Stimulated activated CD4-positive, alpha-beta T cell treated with anti-CD3 and anti-CD28 coated beads, Interleukin-12 subunit alpha, Interleukin-12 subunit beta, amount 100 ng/mL, for 48 hours (primary cell): ENCODE data around the gene ETFRF1.

ENCODE experiments used
- DNase-seq, 3 donors: peaks; one replicate each; pipeline ENCODE4 v3.0.0-alpha.2; 2020; ENCODE audit warnings: low read depth in 2 of 3, low spot score in 1 of 3

ETFRF1 gene

DNA sequence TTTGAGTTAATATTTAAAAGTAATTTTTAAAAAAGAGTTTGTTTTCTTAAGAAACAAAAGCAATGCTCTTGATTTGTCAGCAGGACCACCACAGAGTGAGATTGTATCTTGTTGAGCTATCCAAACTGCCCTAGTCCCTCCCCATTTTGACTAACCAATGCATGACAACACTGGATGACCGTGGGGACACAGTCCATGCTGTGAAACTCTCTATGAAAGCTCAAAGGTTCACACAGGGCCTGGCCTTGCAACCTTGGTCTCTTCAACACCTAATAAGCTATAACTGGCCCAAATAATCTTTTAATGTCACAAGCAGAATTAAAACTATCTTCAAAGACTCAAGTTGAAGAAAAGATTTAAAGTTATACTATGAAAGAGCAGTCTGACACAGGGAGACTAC is 13.5 kb downstream of the ETFRF1 start:
- no peak for DNase-seq

GRCh38 chr12:25213338-25213737 is 18.3 kb downstream of the ETFRF1 start:
- no peak for DNase-seq

GRCh38 chr12:25236190-25236589 is 41.2 kb downstream of the ETFRF1 start:
- DNase-seq: no peak

DNA sequence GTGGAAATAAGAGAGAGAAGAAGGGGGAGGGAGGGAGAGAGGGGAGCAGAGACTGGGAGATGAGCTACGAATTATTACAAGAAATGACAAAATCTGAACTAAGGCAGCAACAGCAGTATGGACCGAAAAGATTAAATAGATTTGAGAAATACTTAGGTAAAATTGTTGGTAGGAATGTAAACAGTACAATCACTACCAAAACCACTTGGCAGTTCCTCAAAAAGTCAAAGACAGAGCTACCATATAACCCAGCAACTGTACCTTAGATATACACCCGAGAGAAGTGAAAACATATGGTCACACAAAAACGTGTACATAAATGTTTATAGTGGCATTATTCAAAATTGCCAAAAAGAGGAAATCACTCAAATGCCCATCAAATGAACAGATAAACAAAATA is 41.6 kb downstream of the ETFRF1 start:
- DNase-seq: no peak

DNA sequence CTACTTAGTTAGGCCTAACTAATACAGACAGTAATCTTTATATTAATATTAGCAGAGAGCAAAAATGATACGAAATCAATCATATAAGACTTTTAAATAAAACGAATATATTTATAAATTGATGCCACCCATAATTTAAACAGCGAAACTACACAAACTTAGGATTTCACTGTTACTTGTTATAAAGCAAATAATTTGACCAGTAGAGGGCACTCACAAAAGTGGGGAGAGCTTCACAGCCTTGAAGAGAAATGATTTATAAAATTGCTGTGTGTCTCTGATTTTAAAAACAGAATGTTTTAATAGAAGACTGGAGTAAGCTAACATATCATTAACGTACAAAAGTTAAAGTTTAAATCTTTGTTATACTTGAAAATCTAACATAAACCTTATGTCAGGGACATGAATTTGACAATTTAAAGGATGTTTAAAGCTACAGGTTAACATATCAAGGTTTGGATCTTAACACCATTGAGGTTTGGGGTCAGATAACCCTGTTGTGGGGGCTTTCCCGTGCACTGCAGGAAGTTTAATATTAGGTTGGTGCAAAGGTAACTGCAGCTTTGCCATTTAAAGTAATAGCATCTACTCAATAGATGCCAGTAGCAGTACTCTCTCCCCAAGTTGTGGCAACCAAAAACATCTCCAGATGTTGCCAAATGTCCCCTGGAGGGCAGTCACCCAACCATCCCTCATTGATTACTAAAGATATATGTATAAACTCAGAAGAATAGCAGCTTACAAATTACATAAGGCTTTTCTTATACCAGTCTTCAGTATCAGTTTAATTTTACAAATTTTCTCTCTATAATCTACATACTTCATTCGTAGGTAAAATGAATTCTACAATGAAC is 46.4 kb downstream of the ETFRF1 start:
- DNase-seq: no peak

- no peak for DNase-seq
Observed at GRCh38 chr12:25242981-25243679, 48.1 kb downstream of the ETFRF1 start.

GRCh38 chr12:25243680-25243990 is 48.6 kb downstream of the ETFRF1 start:
- no peak for DNase-seq

DNA sequence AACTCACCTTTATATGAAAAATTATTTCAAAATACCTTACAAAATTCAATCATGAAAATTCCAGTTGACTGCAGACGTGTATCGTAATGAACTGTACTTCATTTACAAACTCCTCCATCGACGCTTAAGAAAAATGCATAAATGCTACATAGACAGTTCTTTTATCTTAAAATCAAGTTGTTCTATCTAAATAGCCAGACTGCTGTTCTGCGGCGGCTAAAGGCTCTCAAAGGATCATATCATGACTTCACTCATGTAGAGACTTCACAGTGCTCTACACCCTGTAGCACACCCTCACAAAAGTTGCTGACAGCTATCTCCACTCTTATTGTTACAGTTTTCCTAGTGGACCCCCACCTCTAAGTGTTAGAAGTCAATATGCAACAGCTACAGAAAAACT is 50.5 kb downstream of the ETFRF1 start:
- DNase-seq: no peak

- no peak for DNase-seq
Observed at GRCh38 chr12:25248137-25248536, 53.1 kb downstream of the ETFRF1 start.

GRCh38 chr12:25248732-25249131 is 53.7 kb downstream of the ETFRF1 start:
- no peak for DNase-seq

DNA sequence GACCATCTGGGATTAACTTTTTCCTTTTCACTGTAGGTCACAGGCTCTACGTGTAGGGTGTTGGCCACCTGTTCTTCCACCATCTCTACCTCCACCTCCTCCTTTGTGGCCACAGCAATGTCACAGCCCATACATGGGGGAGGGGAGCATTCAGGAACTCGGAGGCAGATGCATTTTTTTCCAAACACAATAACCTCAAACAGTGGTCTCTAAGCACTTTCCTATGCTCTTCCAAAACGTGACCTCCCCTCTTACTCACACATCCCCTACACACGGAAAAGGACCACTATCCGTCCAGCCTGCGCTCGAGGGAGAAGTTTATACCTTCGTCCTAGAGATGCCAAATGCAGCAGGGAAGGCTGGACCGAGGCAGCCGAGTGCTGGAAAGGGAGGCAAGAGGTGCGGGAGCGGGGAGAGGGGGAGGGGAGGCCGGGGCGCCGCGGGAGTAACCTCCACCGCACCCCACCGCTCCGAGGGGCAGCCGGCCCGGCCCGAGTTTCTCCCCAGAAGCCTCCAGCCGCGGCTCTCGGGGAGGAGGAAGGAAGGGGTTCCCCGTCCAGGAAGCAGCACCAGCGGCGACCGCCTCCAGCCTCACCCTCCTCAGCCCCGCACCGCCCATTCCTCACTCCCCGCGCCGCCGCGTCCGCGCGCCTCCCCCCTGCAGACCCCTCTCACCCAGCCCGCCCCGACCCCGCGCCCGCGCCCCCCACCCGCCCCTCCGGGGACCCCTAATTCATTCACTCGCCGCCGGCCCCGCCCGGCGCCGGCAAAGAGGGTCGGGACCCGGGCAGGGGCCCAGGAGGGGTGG is 55.1 kb downstream of the ETFRF1 start:
- peak in 2 of 3 donors; percentile 14 to 38 for DNase-seq

GRCh38 chr12:25250744-25251730 is 56.0 kb downstream of the ETFRF1 start, which contains the start of gene KRAS:
Gene KRAS, minus strand, starts transcription at chr12:25250929.
- DNase-seq: peak; percentile 71 to 86 (median 82)

GRCh38 chr12:25251769-25252168 is 56.7 kb downstream of the ETFRF1 start:
- no peak for DNase-seq

DNA sequence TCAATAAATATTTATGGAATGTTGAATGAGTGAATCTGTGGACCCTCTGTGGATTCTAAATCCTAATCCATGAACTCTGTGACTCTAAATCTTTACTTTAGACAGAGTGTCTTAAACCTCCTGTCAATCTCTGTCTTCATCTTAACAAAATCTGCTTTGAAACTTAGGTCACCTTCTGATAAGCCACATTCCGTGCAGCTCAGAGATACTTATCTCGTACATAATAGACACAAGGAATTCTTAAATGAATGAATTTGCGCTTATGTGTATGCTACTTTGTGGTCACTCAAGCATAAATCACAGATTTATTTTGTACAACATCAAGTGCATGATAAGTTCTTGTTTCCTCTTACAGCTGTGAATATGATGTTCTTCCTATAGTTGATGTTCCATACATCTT is 57.9 kb downstream of the ETFRF1 start:
- DNase-seq: no peak

DNA sequence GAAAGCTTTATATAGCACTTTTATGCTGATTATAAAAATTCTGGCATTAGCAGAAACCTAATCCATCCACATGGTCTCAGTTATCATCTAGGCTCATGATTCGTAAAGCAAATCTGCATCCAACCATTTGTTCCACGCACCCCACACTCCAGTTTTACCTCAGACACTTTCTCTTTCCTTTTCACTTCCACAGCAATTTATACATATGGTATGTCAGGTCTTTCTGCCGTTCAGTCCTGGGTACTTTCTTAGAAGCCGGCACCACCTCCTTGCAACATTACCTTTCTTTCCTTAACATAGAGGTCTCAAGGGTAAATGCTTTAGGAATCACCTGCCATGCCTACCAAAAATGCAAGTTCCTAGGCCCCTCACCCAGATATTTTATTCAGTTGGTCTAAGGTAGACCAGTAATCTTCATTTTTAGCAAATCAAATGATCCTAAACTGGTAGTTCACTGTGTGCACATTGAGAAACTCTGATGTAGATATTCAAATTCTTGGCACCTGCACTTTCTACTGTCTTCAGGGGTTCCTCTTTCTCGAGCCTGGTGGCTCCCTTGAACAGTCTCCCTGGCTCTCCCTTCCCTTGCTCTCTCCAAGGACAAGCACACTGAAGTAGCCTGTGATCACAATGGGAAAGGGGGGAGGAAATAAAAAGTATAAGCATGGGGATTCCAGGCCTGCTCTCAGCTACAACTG is 58.5 kb downstream of the ETFRF1 start:
- no peak for DNase-seq

- no peak for DNase-seq
Observed at GRCh38 chr12:25254271-25254880, 59.3 kb downstream of the ETFRF1 start.
